WTC11 (cell line): Measurements from ENCODE around the gene USP13.

Source experiments
- FOXJ3 ChIP-seq: sonication (generic); formaldehyde crosslinking; IDR thresholded peaks from 2 replicates; pipeline ENCODE4 v1.9.0; 2021; ENCODE audit warnings: missing genetic modification reagents, mild to moderate bottlenecking, borderline replicate concordance
- FOXK1 ChIP-seq: sonication (generic); formaldehyde crosslinking; IDR thresholded peaks from 2 replicates; pipeline ENCODE4 v1.8.0; 2022; ENCODE audit warnings: mild to moderate bottlenecking, moderate library complexity, missing genetic modification reagents
- NFATC4 ChIP-seq: fragments of 250-450 bp; sonication (Bioruptor Pico); IDR thresholded peaks from 2 replicates; pipeline ENCODE4 v1.9.0; 2021; ENCODE audit warnings: mild to moderate bottlenecking
- NFE2L1 ChIP-seq: sonication (generic); formaldehyde crosslinking; IDR thresholded peaks from 2 replicates; pipeline ENCODE4 v1.8.1; 2023; ENCODE audit warnings: missing genetic modification reagents
- OVOL2 ChIP-seq: fragments of 250-450 bp; sonication (Bioruptor Pico); IDR thresholded peaks from 2 replicates; pipeline ENCODE4 v1.9.0; 2021; ENCODE audit warnings: mild to moderate bottlenecking, borderline replicate concordance
- SMAD3 ChIP-seq: sonication (generic); formaldehyde crosslinking; IDR thresholded peaks from 2 replicates; pipeline ENCODE4 v1.8.0; 2022; ENCODE audit warnings: missing genetic modification reagents, mild to moderate bottlenecking, borderline replicate concordance
- TCF7 ChIP-seq: sonication (generic); formaldehyde crosslinking; IDR thresholded peaks from 2 replicates; pipeline ENCODE4 v1.8.0; 2022; ENCODE audit warnings: mild to moderate bottlenecking, low read depth, missing genetic modification reagents, moderate library complexity
- ZNF263 ChIP-seq: sonication (generic); formaldehyde crosslinking; IDR thresholded peaks from 2 replicates; pipeline ENCODE4 v1.8.1; 2022; ENCODE audit warnings: low read depth, mild to moderate bottlenecking, moderate library complexity, missing genetic modification reagents
- TF ChIP-seq, protein P1 (sequence below): fragments of 200-600 bp; IDR thresholded peaks from 2 replicates; pipeline ENCODE4 v1.8.0; 2022; ENCODE audit warnings: antibody characterized with exemption
- TF ChIP-seq, protein P2 (sequence below): sonication (generic); formaldehyde crosslinking; IDR thresholded peaks from 2 replicates; pipeline ENCODE4 v1.8.1; 2023; ENCODE audit warnings: mild to moderate bottlenecking, missing genetic modification reagents, moderate library complexity
- TF ChIP-seq, protein P3 (sequence below): sonication (generic); formaldehyde crosslinking; IDR thresholded peaks from 2 replicates; pipeline ENCODE4 v1.8.1; 2022; ENCODE audit warnings: mild to moderate bottlenecking, missing genetic modification reagents, moderate library complexity, borderline replicate concordance

DNA sequence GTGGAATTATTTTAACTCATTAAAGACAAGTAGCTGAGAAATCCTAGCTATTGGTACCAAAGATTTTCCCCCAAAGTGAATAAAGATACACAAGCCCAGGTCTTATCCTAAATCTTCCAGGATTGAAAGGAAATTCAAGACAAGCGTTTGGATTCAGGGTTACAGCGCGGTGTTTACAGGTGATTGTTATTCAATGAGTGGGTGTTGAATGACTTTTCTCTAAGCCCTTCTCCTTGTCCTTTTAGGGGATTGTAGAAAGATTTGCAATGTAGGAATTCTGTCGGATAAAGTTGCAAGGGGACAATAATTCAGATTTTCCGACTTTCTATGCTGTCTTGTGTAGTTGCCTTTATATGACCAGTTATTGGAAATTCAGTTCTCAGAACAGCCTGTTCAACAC lies 57.2 kb downstream of the USP13 start:
- TF ChIP-seq, protein P1, sequence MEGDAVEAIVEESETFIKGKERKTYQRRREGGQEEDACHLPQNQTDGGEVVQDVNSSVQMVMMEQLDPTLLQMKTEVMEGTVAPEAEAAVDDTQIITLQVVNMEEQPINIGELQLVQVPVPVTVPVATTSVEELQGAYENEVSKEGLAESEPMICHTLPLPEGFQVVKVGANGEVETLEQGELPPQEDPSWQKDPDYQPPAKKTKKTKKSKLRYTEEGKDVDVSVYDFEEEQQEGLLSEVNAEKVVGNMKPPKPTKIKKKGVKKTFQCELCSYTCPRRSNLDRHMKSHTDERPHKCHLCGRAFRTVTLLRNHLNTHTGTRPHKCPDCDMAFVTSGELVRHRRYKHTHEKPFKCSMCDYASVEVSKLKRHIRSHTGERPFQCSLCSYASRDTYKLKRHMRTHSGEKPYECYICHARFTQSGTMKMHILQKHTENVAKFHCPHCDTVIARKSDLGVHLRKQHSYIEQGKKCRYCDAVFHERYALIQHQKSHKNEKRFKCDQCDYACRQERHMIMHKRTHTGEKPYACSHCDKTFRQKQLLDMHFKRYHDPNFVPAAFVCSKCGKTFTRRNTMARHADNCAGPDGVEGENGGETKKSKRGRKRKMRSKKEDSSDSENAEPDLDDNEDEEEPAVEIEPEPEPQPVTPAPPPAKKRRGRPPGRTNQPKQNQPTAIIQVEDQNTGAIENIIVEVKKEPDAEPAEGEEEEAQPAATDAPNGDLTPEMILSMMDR: no peak
- TF ChIP-seq OVOL2 (no peak), NFE2L1 (no peak), ZNF263 (no peak), SMAD3 (no peak), TCF7 (CRISPR knock-in tag) (no peak), FOXJ3 (CRISPR knock-in tag) (no peak), FOXK1 (CRISPR knock-in tag) (no peak), NFATC4 (no peak)
- TF ChIP-seq, protein P2, sequence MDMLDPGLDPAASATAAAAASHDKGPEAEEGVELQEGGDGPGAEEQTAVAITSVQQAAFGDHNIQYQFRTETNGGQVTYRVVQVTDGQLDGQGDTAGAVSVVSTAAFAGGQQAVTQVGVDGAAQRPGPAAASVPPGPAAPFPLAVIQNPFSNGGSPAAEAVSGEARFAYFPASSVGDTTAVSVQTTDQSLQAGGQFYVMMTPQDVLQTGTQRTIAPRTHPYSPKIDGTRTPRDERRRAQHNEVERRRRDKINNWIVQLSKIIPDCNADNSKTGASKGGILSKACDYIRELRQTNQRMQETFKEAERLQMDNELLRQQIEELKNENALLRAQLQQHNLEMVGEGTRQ (CRISPR knock-in tag): no peak
- TF ChIP-seq, protein P3, sequence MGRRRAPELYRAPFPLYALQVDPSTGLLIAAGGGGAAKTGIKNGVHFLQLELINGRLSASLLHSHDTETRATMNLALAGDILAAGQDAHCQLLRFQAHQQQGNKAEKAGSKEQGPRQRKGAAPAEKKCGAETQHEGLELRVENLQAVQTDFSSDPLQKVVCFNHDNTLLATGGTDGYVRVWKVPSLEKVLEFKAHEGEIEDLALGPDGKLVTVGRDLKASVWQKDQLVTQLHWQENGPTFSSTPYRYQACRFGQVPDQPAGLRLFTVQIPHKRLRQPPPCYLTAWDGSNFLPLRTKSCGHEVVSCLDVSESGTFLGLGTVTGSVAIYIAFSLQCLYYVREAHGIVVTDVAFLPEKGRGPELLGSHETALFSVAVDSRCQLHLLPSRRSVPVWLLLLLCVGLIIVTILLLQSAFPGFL (CRISPR knock-in tag): no peak
